Measurements from ENCODE around the gene PNLIPRP2.

- no peak for TF ChIP-seq CTCF (conservative IDR thresholded peaks at IDR 0.05)
- TF ChIP-seq ZFX (IDR thresholded peaks at IDR 0.05) = no peak
Measured at GRCh38 chr10:116683821-116684220, 63.1 kb downstream of the PNLIPRP2 start.
